ENCODE measurements around the gene KRT75. TPM values are rescaled to one million over a fixed set of nuclear protein-coding genes. Genes with fewer than 3 reads are reported as not detected.

Gene KRT75
- total RNA-seq, 1 experiment from 2014 or later, result not detected

DNA sequence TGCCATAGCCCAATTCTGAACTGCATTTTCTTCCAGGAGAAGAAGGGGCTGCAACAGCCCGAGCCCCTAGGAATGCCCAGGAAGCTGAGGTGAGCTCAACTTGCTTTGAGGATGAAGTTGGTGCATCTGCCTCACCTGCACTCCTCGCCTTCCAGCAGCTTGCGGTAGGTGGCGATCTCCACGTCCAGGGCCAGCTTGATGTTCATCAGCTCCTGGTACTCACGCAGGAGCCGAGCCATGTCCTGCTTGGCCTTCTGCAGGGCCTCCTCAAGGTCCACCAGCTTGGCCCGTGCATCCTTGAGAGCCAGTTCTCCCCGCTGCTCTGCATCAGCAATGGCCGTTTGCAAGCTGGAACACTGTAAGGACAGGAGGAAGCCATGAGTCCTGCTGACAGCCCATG is 6.0 kb downstream of the KRT75 start:
- ChIA-PET POLR2A (ENCODE audit: low non-redundant PET) (no interaction called here), CTCF (no interaction called here)
- no peaks in the 10 kb centered on the region for H3K4me1 ChIP-seq (ENCODE audit: insufficient read depth, low read length, poor library complexity, severe bottlenecking)
- no peak overlapping the region for H3K4me3 ChIP-seq (ENCODE audit: low read depth, low read length, poor library complexity, severe bottlenecking)
- no peaks in the 10 kb centered on the region for H3K36me3 ChIP-seq (ENCODE audit: insufficient read depth, low read length, poor library complexity, severe bottlenecking)
- H3K27me3 ChIP-seq (replicated peaks; ENCODE audit: insufficient read depth, low read depth, low read length, poor library complexity), result peaks cover 50% of the 10 kb centered on the region
- intact Hi-C loops (cut with micrococcal nuclease; ENCODE audit: unreplicated experiment), result no loop called here
- H3K9me3 ChIP-seq (ENCODE audit: low read depth, low read length, poor library complexity, severe bottlenecking), result no peaks in the 10 kb centered on the region
- no TSS peak for BruUV-seq (replicated peaks)
- TF ChIP-seq, protein P1, sequence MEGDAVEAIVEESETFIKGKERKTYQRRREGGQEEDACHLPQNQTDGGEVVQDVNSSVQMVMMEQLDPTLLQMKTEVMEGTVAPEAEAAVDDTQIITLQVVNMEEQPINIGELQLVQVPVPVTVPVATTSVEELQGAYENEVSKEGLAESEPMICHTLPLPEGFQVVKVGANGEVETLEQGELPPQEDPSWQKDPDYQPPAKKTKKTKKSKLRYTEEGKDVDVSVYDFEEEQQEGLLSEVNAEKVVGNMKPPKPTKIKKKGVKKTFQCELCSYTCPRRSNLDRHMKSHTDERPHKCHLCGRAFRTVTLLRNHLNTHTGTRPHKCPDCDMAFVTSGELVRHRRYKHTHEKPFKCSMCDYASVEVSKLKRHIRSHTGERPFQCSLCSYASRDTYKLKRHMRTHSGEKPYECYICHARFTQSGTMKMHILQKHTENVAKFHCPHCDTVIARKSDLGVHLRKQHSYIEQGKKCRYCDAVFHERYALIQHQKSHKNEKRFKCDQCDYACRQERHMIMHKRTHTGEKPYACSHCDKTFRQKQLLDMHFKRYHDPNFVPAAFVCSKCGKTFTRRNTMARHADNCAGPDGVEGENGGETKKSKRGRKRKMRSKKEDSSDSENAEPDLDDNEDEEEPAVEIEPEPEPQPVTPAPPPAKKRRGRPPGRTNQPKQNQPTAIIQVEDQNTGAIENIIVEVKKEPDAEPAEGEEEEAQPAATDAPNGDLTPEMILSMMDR (conservative IDR thresholded peaks at IDR 0.05; ENCODE audit: low read depth, low read length), result no peak
- no peak for TF ChIP-seq EZH2 (IDR thresholded peaks at IDR 0.05; ENCODE audit: borderline replicate concordance, low read depth, low read length, poor library complexity, severe bottlenecking)
- H3K27ac ChIP-seq (ENCODE audit: low read depth, low read length, poor library complexity, severe bottlenecking), result no peak overlapping the region
- no peak for DNase-seq (ENCODE audit: low spot score)

DNA sequence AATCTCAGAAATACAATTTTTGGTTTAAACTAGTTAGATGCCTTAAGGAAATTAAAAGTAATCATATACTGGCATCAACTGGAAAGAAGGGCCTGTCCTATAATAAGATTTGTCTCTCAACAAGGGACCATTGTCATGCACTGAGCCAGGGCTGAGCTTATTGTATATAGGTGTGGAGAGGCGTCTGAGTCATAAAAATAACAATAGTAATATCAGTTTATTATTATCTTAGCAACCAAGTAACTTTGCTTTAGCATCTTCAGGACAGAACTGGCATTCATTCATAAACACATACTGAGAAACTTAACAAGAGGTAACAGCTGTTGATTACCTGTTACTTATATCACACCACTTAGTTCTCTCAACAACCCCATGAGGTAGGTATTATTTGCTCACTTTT is 7.1 kb downstream of the KRT75 start:
- DNase-seq (ENCODE audit: low spot score), result no peak
- Histone ChIP-seq H3K4me1 (ENCODE audit: insufficient read depth, low read length, poor library complexity, severe bottlenecking) (no peaks in the 10 kb centered on the region), H3K9me3 (ENCODE audit: low read depth, low read length, poor library complexity, severe bottlenecking) (no peaks in the 10 kb centered on the region), H3K27ac (ENCODE audit: low read depth, low read length, poor library complexity, severe bottlenecking) (no peak overlapping the region), H3K4me3 (ENCODE audit: low read depth, low read length, poor library complexity, severe bottlenecking) (no peak overlapping the region), H3K27me3 (replicated peaks; ENCODE audit: insufficient read depth, low read depth, low read length, poor library complexity) (peaks cover 43% of the 10 kb centered on the region), H3K36me3 (ENCODE audit: insufficient read depth, low read length, poor library complexity, severe bottlenecking) (no peaks in the 10 kb centered on the region)
- ChIA-PET POLR2A (ENCODE audit: low non-redundant PET) (interaction anchor here (0.6 kb wide), 1 partner anchor 502 kb away, joined by 3 read pairs; no protein-coding TSS in a partner anchor), CTCF (no interaction called here)
- BruUV-seq (replicated peaks), result no TSS peak
- intact Hi-C loops (cut with micrococcal nuclease; ENCODE audit: unreplicated experiment), result no loop called here
- TF ChIP-seq, protein P1 (conservative IDR thresholded peaks at IDR 0.05; ENCODE audit: low read depth, low read length), result no peak
- no peak for TF ChIP-seq EZH2 (IDR thresholded peaks at IDR 0.05; ENCODE audit: borderline replicate concordance, low read depth, low read length, poor library complexity, severe bottlenecking)

DNA sequence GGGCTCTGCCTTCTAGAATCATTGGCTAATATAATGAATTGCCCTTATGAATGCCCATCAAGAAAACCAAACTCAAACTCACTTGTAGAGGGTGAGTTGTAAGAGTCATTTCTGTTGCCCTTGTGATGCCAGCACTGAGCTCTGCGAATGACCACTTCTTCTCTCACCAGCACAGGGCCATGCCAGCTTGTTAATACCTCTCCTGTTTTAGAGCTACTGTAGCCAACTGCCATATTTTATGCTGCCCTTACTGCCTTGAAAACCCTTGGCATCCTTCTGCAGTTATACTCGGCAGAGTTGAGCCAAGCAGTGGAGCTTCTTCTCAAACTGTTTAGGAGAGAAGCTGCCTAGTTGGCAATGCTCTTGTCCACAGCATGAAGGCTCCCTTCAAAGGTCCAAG is 8.1 kb downstream of the KRT75 start:
- ChIA-PET CTCF (no interaction called here), POLR2A (ENCODE audit: low non-redundant PET) (no interaction called here)
- intact Hi-C loops (cut with micrococcal nuclease; ENCODE audit: unreplicated experiment), result no loop called here
- H3K4me3 ChIP-seq (ENCODE audit: low read depth, low read length, poor library complexity, severe bottlenecking), result no peak overlapping the region
- no peak overlapping the region for H3K27ac ChIP-seq (ENCODE audit: low read depth, low read length, poor library complexity, severe bottlenecking)
- H3K9me3 ChIP-seq (ENCODE audit: low read depth, low read length, poor library complexity, severe bottlenecking), result no peaks in the 10 kb centered on the region
- DNase-seq (ENCODE audit: low spot score), result no peak
- no TSS peak for BruUV-seq (replicated peaks)
- TF ChIP-seq EZH2 (IDR thresholded peaks at IDR 0.05; ENCODE audit: borderline replicate concordance, low read depth, low read length, poor library complexity, severe bottlenecking), result no peak
- TF ChIP-seq, protein P1 (conservative IDR thresholded peaks at IDR 0.05; ENCODE audit: low read depth, low read length), result no peak
- H3K4me1 ChIP-seq (ENCODE audit: insufficient read depth, low read length, poor library complexity, severe bottlenecking), result no peaks in the 10 kb centered on the region
- H3K36me3 ChIP-seq (ENCODE audit: insufficient read depth, low read length, poor library complexity, severe bottlenecking), result no peaks in the 10 kb centered on the region
- H3K27me3 ChIP-seq (replicated peaks; ENCODE audit: insufficient read depth, low read depth, low read length, poor library complexity), result peaks cover 32% of the 10 kb centered on the region

Measured in A673 (cell line).